HepG2 (cell line): ENCODE results near the gene TEX14. TPM values are rescaled to one million over a fixed set of nuclear protein-coding genes. Genes with fewer than 3 reads are reported as not detected.
A peak's percentile ranks its signal among the peaks of the same experiment; 100 is the strongest.

ENCODE experiments used
- BRD4 ChIP-seq: sonication (generic); formaldehyde crosslinking; IDR thresholded peaks from 2 replicates; pipeline ENCODE4 v1.4.0; 2020; ENCODE audit warnings: missing genetic modification reagents
- DNMT1 ChIP-seq: sonication (generic); formaldehyde crosslinking; IDR thresholded peaks from 2 replicates; pipeline ENCODE4 v1.5.1; 2020; ENCODE audit warnings: mild to moderate bottlenecking, missing genetic modification reagents
- FIP1L1 ChIP-seq: fragments of 200-400 bp; formaldehyde crosslinking; IDR thresholded peaks from 2 replicates; pipeline ENCODE4 v1.6.1; 2018; ENCODE audit warnings: low read depth, mild to moderate bottlenecking, low read length, moderate library complexity, borderline replicate concordance; ENCODE audit not compliant: insufficient read depth
- HMG20A ChIP-seq: IDR thresholded peaks from 2 replicates; pipeline ENCODE4 v1.6.1; 2016; ENCODE audit warnings: borderline replicate concordance
- HNRNPL ChIP-seq: fragments of 200-400 bp; formaldehyde crosslinking; IDR thresholded peaks from 2 replicates; pipeline ENCODE4 v1.6.1; 2017; ENCODE audit warnings: mild to moderate bottlenecking, low read depth, low read length
- IRX3 ChIP-seq: sonication (generic); formaldehyde crosslinking; IDR thresholded peaks from 2 replicates; pipeline ENCODE4 v1.8.1; 2023; ENCODE audit warnings: mild to moderate bottlenecking, low read depth, missing genetic modification reagents, borderline replicate concordance
- POLR2G ChIP-seq: fragments of 200-400 bp; formaldehyde crosslinking; IDR thresholded peaks from 2 replicates; pipeline ENCODE4 v1.6.1; 2018; ENCODE audit warnings: mild to moderate bottlenecking, low read depth, low read length, moderate library complexity
- PREB ChIP-seq: sonication (generic); formaldehyde crosslinking; IDR thresholded peaks from 2 replicates; pipeline ENCODE4 v1.4.0; 2020; ENCODE audit warnings: missing genetic modification reagents
- RARA ChIP-seq: IDR thresholded peaks from 2 replicates; pipeline ENCODE4 v1.6.1; 2016; ENCODE audit warnings: missing genetic modification reagents, missing compliant biosample characterization
- TRIM24 ChIP-seq: sonication (generic); formaldehyde crosslinking; IDR thresholded peaks from 2 replicates; pipeline ENCODE4 v1.8.0; 2022; ENCODE audit warnings: mild to moderate bottlenecking, missing genetic modification reagents
- YEATS2 ChIP-seq: sonication (generic); formaldehyde crosslinking; IDR thresholded peaks from 2 replicates; pipeline ENCODE4 v1.4.0; 2020; ENCODE audit warnings: missing genetic modification reagents, borderline replicate concordance
- ZBTB42 ChIP-seq: sonication (generic); formaldehyde crosslinking; IDR thresholded peaks from 2 replicates; pipeline ENCODE4 v1.5.0; 2020; ENCODE audit warnings: mild to moderate bottlenecking, missing genetic modification reagents
- ZC3H13 ChIP-seq: sonication (generic); formaldehyde crosslinking; IDR thresholded peaks from 2 replicates; pipeline ENCODE4 v1.8.1; 2023; ENCODE audit warnings: mild to moderate bottlenecking, missing genetic modification reagents, moderate library complexity
- ZNF274 ChIP-seq: sonication (generic); formaldehyde crosslinking; IDR thresholded peaks from 2 replicates; pipeline ENCODE4 v1.5.1; 2020; ENCODE audit warnings: mild to moderate bottlenecking, missing genetic modification reagents
- ZNF292 ChIP-seq: sonication (generic); formaldehyde crosslinking; IDR thresholded peaks from 2 replicates; pipeline ENCODE4 v1.8.1; 2022; ENCODE audit warnings: mild to moderate bottlenecking, low read depth, missing genetic modification reagents, borderline replicate concordance
- ZNF484 ChIP-seq: sonication (generic); formaldehyde crosslinking; IDR thresholded peaks from 2 replicates; pipeline ENCODE4 v1.5.1; 2020; ENCODE audit warnings: mild to moderate bottlenecking, low read depth, missing genetic modification reagents, borderline replicate concordance
- ZXDC ChIP-seq: sonication (generic); formaldehyde crosslinking; IDR thresholded peaks from 2 replicates; pipeline ENCODE4 v1.5.0; 2020; ENCODE audit warnings: mild to moderate bottlenecking, missing genetic modification reagents
- polyA plus RNA-seq, 8 experiments: library from polyadenylated mRNA; depleted of rRNA in 3 of 8; stranded (reverse) in 7 of 8; unstranded in 1 of 8; fragments of >200 nt; fragmentation: Illumina TruSeq in 4 of 8; extraction: Trizol in 4 of 8; gene quantifications; 2 replicates each; pipeline versions ENCODE4 v1.2.1 to v1.2.3, GENCODE V29; 2011 to 2016; ENCODE audit warnings: low read depth in 4 of 8, missing spikeins in 1 of 8, mixed read lengths in 1 of 8; ENCODE audit not compliant: insufficient read depth in 1 of 8
- total RNA-seq, 5 experiments: library from RNA; depleted of rRNA; stranded (reverse); fragments of >200 nt; fragmentation: Illumina TruSeq; extraction: Trizol; gene quantifications; 2 replicates each; pipeline ENCODE4 v1.2.3, GENCODE V29; 2016; ENCODE audit warnings: low read depth in 1 of 5
- TF ChIP-seq, protein P1 (sequence below): sonication (generic); formaldehyde crosslinking; IDR thresholded peaks from 2 replicates; pipeline ENCODE4 v1.5.1; 2020; ENCODE audit warnings: missing genetic modification reagents, mild to moderate bottlenecking, borderline replicate concordance
- TF ChIP-seq, protein P2 (sequence below): sonication (generic); formaldehyde crosslinking; IDR thresholded peaks from 2 replicates; pipeline ENCODE4 v1.4.0; 2020; ENCODE audit warnings: missing genetic modification reagents, borderline replicate concordance

The TEX14 gene
- total and polyA plus RNA-seq, 2 of the 13 experiments (the other 11 are each of a cell fraction or from before 2014, with no cell fraction given): 0.04 to 0.07 TPM

- TF ChIP-seq ZNF292 (CRISPR knock-in tag) (no peak), ZNF274 (no peak), PREB (CRISPR knock-in tag) (no peak), HNRNPL (no peak), ZXDC (CRISPR knock-in tag) (no peak), FIP1L1 (no peak), TRIM24 (CRISPR knock-in tag) (no peak), IRX3 (CRISPR knock-in tag) (no peak), POLR2G (peak; percentile 79), ZNF484 (no peak), ZBTB42 (CRISPR knock-in tag) (no peak), BRD4 (CRISPR knock-in tag) (no peak), DNMT1 (CRISPR knock-in tag) (no peak), ZC3H13 (CRISPR knock-in tag) (0 out of 2 replicates have a peak, but pooled peaks have one; percentile 26), YEATS2 (no peak), RARA (no peak), HMG20A (CRISPR knock-in tag) (no peak)
- TF ChIP-seq, protein P1, sequence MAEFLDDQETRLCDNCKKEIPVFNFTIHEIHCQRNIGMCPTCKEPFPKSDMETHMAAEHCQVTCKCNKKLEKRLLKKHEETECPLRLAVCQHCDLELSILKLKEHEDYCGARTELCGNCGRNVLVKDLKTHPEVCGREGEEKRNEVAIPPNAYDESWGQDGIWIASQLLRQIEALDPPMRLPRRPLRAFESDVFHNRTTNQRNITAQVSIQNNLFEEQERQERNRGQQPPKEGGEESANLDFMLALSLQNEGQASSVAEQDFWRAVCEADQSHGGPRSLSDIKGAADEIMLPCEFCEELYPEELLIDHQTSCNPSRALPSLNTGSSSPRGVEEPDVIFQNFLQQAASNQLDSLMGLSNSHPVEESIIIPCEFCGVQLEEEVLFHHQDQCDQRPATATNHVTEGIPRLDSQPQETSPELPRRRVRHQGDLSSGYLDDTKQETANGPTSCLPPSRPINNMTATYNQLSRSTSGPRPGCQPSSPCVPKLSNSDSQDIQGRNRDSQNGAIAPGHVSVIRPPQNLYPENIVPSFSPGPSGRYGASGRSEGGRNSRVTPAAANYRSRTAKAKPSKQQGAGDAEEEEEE (CRISPR knock-in tag): no peak
- TF ChIP-seq, protein P2, sequence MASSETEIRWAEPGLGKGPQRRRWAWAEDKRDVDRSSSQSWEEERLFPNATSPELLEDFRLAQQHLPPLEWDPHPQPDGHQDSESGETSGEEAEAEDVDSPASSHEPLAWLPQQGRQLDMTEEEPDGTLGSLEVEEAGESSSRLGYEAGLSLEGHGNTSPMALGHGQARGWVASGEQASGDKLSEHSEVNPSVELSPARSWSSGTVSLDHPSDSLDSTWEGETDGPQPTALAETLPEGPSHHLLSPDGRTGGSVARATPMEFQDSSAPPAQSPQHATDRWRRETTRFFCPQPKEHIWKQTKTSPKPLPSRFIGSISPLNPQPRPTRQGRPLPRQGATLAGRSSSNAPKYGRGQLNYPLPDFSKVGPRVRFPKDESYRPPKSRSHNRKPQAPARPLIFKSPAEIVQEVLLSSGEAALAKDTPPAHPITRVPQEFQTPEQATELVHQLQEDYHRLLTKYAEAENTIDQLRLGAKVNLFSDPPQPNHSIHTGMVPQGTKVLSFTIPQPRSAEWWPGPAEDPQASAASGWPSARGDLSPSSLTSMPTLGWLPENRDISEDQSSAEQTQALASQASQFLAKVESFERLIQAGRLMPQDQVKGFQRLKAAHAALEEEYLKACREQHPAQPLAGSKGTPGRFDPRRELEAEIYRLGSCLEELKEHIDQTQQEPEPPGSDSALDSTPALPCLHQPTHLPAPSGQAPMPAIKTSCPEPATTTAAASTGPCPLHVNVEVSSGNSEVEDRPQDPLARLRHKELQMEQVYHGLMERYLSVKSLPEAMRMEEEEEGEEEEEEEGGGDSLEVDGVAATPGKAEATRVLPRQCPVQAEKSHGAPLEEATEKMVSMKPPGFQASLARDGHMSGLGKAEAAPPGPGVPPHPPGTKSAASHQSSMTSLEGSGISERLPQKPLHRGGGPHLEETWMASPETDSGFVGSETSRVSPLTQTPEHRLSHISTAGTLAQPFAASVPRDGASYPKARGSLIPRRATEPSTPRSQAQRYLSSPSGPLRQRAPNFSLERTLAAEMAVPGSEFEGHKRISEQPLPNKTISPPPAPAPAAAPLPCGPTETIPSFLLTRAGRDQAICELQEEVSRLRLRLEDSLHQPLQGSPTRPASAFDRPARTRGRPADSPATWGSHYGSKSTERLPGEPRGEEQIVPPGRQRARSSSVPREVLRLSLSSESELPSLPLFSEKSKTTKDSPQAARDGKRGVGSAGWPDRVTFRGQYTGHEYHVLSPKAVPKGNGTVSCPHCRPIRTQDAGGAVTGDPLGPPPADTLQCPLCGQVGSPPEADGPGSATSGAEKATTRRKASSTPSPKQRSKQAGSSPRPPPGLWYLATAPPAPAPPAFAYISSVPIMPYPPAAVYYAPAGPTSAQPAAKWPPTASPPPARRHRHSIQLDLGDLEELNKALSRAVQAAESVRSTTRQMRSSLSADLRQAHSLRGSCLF (CRISPR knock-in tag): no peak
These were observed 12.4 kb downstream of the TEX14 start (continued) for GRCh38 chr17:58679263-58680037.
